ENCODE measurements around the gene ORAI2. TPM values are rescaled to one million over a fixed set of nuclear protein-coding genes. Genes with fewer than 3 reads are reported as not detected.

The ORAI2 gene
- polyA plus RNA-seq, 1 donor from 2014 or later: 36.3 TPM

DNA sequence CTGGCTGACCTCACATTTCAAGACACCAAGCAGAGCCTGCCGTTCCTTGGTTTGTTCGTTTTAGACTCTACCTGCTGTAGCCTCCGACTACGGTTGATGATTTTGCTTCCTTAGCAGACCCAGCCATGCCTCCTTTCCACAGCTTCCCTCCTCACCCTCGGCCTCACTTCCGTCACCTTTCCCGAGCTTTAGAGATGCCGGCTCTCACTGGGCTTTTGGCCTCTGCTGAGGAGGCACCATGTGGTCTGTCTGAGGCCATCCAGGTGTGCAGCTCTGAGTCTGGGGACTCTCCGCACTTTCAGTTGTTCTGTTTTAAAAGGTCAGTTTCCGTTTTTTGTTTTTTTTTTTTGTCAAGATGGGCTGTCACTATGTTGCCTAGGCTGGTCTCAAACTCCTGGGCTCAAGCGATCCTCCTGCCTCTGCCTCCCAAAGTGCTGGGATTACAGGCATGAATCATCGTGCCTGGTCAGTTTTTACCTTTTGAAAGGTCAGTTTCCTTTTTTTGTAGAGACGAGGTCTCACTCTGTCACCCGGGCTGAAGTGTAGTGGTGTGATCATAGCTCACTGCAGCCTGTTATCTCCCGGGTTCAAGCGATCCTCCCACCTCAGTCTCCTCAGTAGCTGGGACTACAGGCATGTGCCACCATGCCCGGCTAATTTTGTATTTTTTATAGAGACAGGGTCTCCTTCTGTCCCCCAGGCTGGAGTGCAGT lies 11.7 kb downstream of the ORAI2 start:
- Histone ChIP-seq H3K27ac (ENCODE audit: low read length) (no peak overlapping the region), H3K4me2 (ENCODE audit: low read length) (no peak overlapping the region), H2AFZ (ENCODE audit: low read depth, low read length) (no peak overlapping the region), H3K9me3 (ENCODE audit: low read length) (no peaks in the 10 kb centered on the region), H3F3A (ENCODE audit: insufficient read depth, low read length, poor library complexity, severe bottlenecking) (no peaks in the 10 kb centered on the region), H3K27me3 (ENCODE audit: insufficient read depth, low read depth, low read length) (no peaks in the 10 kb centered on the region), H3K36me3 (ENCODE audit: insufficient read depth, low read length) (no peaks in the 10 kb centered on the region), H3K9ac (ENCODE audit: low read length) (no peak overlapping the region), H3K4me3 (ENCODE audit: low read length) (no peak overlapping the region), H4K20me1 (ENCODE audit: insufficient read depth) (no peaks in the 10 kb centered on the region), H3K9me2 (ENCODE audit: insufficient read depth, low read length) (no peaks in the 10 kb centered on the region), H3K79me2 (replicated peaks; ENCODE audit: insufficient read depth, low read length) (no peaks in the 10 kb centered on the region)
- TF ChIP-seq REST (IDR thresholded peaks at IDR 0.05; ENCODE audit: borderline replicate concordance): no peak
- TF ChIP-seq SMC3 (conservative IDR thresholded peaks at IDR 0.05; ENCODE audit: poor library complexity): no peak
- TF ChIP-seq TAF1 (IDR thresholded peaks at IDR 0.05; ENCODE audit: low read depth): no peak
- TF ChIP-seq, protein P1, sequence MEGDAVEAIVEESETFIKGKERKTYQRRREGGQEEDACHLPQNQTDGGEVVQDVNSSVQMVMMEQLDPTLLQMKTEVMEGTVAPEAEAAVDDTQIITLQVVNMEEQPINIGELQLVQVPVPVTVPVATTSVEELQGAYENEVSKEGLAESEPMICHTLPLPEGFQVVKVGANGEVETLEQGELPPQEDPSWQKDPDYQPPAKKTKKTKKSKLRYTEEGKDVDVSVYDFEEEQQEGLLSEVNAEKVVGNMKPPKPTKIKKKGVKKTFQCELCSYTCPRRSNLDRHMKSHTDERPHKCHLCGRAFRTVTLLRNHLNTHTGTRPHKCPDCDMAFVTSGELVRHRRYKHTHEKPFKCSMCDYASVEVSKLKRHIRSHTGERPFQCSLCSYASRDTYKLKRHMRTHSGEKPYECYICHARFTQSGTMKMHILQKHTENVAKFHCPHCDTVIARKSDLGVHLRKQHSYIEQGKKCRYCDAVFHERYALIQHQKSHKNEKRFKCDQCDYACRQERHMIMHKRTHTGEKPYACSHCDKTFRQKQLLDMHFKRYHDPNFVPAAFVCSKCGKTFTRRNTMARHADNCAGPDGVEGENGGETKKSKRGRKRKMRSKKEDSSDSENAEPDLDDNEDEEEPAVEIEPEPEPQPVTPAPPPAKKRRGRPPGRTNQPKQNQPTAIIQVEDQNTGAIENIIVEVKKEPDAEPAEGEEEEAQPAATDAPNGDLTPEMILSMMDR (IDR thresholded peaks at IDR 0.05; ENCODE audit: poor library complexity, severe bottlenecking): no peak
- TF ChIP-seq EZH2 (IDR thresholded peaks at IDR 0.05; ENCODE audit: borderline replicate concordance, insufficient read depth, low read length, poor library complexity, severe bottlenecking): no peak
- no peak for TF ChIP-seq RAD21 (conservative IDR thresholded peaks at IDR 0.05)
- no peak for TF ChIP-seq EP300 (conservative IDR thresholded peaks at IDR 0.05; ENCODE audit: poor library complexity, severe bottlenecking)
- TF ChIP-seq POLR2AphosphoS5 (IDR thresholded peaks at IDR 0.05): no peak
- no peak for TF ChIP-seq MXI1 (conservative IDR thresholded peaks at IDR 0.05; ENCODE audit: poor library complexity, severe bottlenecking)

- Histone ChIP-seq H3K79me2 (replicated peaks; ENCODE audit: insufficient read depth, low read length) (no peaks in the 10 kb centered on the region), H4K20me1 (ENCODE audit: insufficient read depth) (no peaks in the 10 kb centered on the region), H3K9me3 (ENCODE audit: low read length) (no peaks in the 10 kb centered on the region), H3K9me2 (ENCODE audit: insufficient read depth, low read length) (no peaks in the 10 kb centered on the region), H3K27ac (ENCODE audit: low read length) (no peak overlapping the region), H3F3A (ENCODE audit: insufficient read depth, low read length, poor library complexity, severe bottlenecking) (no peaks in the 10 kb centered on the region), H3K27me3 (ENCODE audit: insufficient read depth, low read depth, low read length) (no peaks in the 10 kb centered on the region), H2AFZ (ENCODE audit: low read depth, low read length) (no peak overlapping the region), H3K36me3 (ENCODE audit: insufficient read depth, low read length) (no peaks in the 10 kb centered on the region), H3K4me2 (ENCODE audit: low read length) (no peak overlapping the region), H3K9ac (ENCODE audit: low read length) (no peak overlapping the region), H3K4me3 (ENCODE audit: low read length) (no peak overlapping the region)
- TF ChIP-seq REST (IDR thresholded peaks at IDR 0.05; ENCODE audit: borderline replicate concordance) (no peak), TAF1 (IDR thresholded peaks at IDR 0.05; ENCODE audit: low read depth) (no peak), EZH2 (IDR thresholded peaks at IDR 0.05; ENCODE audit: borderline replicate concordance, insufficient read depth, low read length, poor library complexity, severe bottlenecking) (no peak), POLR2AphosphoS5 (IDR thresholded peaks at IDR 0.05) (no peak), EP300 (conservative IDR thresholded peaks at IDR 0.05; ENCODE audit: poor library complexity, severe bottlenecking) (no peak), SMC3 (conservative IDR thresholded peaks at IDR 0.05; ENCODE audit: poor library complexity) (no peak), RAD21 (conservative IDR thresholded peaks at IDR 0.05) (no peak), MXI1 (conservative IDR thresholded peaks at IDR 0.05; ENCODE audit: poor library complexity, severe bottlenecking) (no peak)
- TF ChIP-seq, protein P1 (IDR thresholded peaks at IDR 0.05; ENCODE audit: poor library complexity, severe bottlenecking): no peak
Measured at GRCh38 chr7:102445674-102446071, 12.3 kb downstream of the ORAI2 start.
